Activated CD8-positive, alpha-beta memory T cell treated with anti-CD3 and anti-CD28 coated beads, Interleukin-2, amount 50 U/mL, for 4 hours (primary cell): ENCODE measurements around the gene ELOF1.
"Not testable (repeated sequence)": the region's sequence is repeated elsewhere in the genome, so short reads cannot be mapped to it uniquely, and the experiment has no call there.

ENCODE experiments used
- DNase-seq: peaks from one replicate; pipeline ENCODE4 v3.0.0-alpha.2; 2020

The ELOF1 gene

GRCh38 chr19:11566164-11566563, 7.1 kb upstream of the ELOF1 start:
- DNase-seq = no peak

- DNase-seq = not testable (repeated sequence)
These were observed 6.6 kb upstream of the ELOF1 start for GRCh38 chr19:11565649-11565980.

GRCh38 chr19:11564082-11564807, 5.2 kb upstream of the ELOF1 start:
- not testable (repeated sequence) for DNase-seq

- DNase-seq = no peak
These were observed 4.5 kb upstream of the ELOF1 start for GRCh38 chr19:11563532-11563931.

GRCh38 chr19:11560404-11561051, 1.5 kb upstream of the ELOF1 start:
- DNase-seq = peak; percentile 48

GRCh38 chr19:11556634-11557420, 2.2 kb downstream of the ELOF1 start:
- DNase-seq = no peak

GRCh38 chr19:11555246-11555645, 3.8 kb downstream of the ELOF1 start:
- DNase-seq = no peak

GRCh38 chr19:11554160-11554559, 4.9 kb downstream of the ELOF1 start:
- DNase-seq = no peak

GRCh38 chr19:11552666-11553372, 6.2 kb downstream of the ELOF1 start:
- no peak for DNase-seq

- no peak for DNase-seq
These were observed 7.3 kb downstream of the ELOF1 start for GRCh38 chr19:11551603-11552235.

- DNase-seq = no peak
These were observed 8.8 kb downstream of the ELOF1 start for GRCh38 chr19:11550265-11550664.

- no peak for DNase-seq
These were observed 9.6 kb downstream of the ELOF1 start for GRCh38 chr19:11549386-11549953.

GRCh38 chr19:11547929-11548700, 10.9 kb downstream of the ELOF1 start:
- DNase-seq = no peak

GRCh38 chr19:11541238-11541637, 17.8 kb downstream of the ELOF1 start:
- DNase-seq = no peak

- no peak for DNase-seq
These were observed 18.4 kb downstream of the ELOF1 start for GRCh38 chr19:11540645-11541044.

- no peak for DNase-seq
These were observed 19.3 kb downstream of the ELOF1 start for GRCh38 chr19:11539495-11540365.

GRCh38 chr19:11538232-11539036, 20.6 kb downstream of the ELOF1 start, which contains the start of gene CNN1:
CNN1 (plus strand) TSS chr19:11538851; CDS start chr19:11538928, 77 bp downstream.
- DNase-seq = no peak

GRCh38 chr19:11535792-11536595, 23.0 kb downstream of the ELOF1 start:
- DNase-seq = peak; percentile 85

- DNase-seq = no peak
These were observed 24.1 kb downstream of the ELOF1 start for GRCh38 chr19:11534948-11535347.
